ENCODE results near the gene RNF38. TPM values are rescaled to one million over a fixed set of nuclear protein-coding genes. Genes with fewer than 3 reads are reported as not detected.

Gene RNF38
- total RNA-seq, 2 donors from 2014 or later = 32.1 to 37.0 TPM

DNA sequence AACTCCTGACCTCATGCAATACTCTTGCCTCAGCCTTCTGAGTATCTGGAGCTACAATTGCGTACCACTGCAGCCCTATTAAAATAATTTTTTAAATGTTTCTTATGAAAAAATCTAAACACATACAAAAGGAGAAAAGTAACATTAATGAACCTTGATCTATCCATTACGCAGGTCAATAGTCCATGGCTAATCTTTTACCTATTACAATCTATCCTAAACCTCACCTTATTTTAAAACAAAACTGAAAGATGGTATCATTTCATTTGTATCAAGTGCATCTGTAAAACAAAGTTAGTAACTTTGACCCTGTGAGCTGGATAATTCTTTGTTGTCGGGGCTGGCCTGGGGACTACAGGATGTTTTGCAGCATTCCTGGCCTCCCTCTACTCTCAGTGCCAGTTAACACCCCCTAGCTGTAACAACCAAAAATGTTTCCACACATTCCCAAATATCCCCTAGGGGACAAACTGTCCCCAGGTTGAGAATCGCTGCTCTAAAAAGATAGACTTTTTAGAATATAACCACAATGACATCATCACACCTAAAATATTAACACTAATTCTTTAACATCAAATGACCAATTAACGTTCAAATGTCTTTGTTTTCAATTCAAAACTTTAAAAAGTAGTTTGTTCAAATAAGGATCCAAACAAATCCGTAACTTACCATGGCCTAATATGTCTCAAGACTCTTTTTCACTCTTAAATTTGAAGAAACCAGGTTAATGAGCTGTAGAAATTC, 54.8 kb downstream of the RNF38 start:
- DNase-seq (ENCODE audit: low spot score) (no peak), ATAC-seq (ENCODE audit: insufficient number of reproducible peaks, low FRiP score, low read depth) (no peak)
- Histone ChIP-seq H3K4me1 (ENCODE audit: control insufficient read depth in 1 of 2, low read depth in 2 of 2) (no peaks in the 10 kb centered on the region), H3K27ac (no peak overlapping the region), H3K27me3 (replicated peaks; ENCODE audit: insufficient read depth) (no peaks in the 10 kb centered on the region), H3K36me3 (peaks cover 39% of the 10 kb centered on the region), H3K9me3 (no peaks in the 10 kb centered on the region), H3K4me3 (no peak overlapping the region)
- TF ChIP-seq, protein P1, sequence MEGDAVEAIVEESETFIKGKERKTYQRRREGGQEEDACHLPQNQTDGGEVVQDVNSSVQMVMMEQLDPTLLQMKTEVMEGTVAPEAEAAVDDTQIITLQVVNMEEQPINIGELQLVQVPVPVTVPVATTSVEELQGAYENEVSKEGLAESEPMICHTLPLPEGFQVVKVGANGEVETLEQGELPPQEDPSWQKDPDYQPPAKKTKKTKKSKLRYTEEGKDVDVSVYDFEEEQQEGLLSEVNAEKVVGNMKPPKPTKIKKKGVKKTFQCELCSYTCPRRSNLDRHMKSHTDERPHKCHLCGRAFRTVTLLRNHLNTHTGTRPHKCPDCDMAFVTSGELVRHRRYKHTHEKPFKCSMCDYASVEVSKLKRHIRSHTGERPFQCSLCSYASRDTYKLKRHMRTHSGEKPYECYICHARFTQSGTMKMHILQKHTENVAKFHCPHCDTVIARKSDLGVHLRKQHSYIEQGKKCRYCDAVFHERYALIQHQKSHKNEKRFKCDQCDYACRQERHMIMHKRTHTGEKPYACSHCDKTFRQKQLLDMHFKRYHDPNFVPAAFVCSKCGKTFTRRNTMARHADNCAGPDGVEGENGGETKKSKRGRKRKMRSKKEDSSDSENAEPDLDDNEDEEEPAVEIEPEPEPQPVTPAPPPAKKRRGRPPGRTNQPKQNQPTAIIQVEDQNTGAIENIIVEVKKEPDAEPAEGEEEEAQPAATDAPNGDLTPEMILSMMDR (IDR thresholded peaks at IDR 0.05) = no peak

DNA sequence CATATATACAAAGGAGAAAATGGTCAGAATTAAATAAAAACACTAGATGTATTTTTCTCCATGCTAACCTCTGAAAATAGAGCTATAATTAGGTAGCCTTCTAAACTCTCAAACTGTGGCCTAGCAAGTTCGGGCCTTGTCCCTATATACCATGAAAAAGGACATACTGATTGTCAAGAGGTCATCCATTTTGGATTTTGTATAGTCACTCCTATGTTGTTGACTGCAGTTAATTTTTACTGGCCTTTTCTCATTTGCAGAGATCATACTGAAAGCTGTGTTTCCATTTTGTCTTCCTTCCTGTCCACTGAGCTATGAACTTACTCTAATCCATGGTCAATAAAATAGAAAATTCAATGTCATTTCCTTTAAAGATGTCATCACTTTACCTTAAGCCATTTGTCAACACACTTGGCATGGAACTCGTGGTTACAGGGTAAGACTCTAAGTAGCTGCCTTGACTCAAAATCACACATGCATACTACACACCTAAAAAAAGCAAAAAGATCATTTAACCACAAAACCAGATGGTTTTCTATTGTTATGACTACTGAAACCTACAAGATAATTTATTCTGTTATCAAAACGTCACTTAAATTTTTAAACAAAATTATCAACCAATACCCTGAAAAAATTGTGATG, 58.0 kb downstream of the RNF38 start:
- H3K4me1 ChIP-seq (ENCODE audit: control insufficient read depth in 1 of 2, low read depth in 2 of 2) = no peaks in the 10 kb centered on the region
- DNase-seq (ENCODE audit: low spot score) = no peak
- H3K27me3 ChIP-seq (replicated peaks; ENCODE audit: insufficient read depth) = no peaks in the 10 kb centered on the region
- no peak for ATAC-seq (ENCODE audit: insufficient number of reproducible peaks, low FRiP score, low read depth)
- no peak overlapping the region for H3K4me3 ChIP-seq
- H3K9me3 ChIP-seq = no peaks in the 10 kb centered on the region
- peaks cover 34% of the 10 kb centered on the region for H3K36me3 ChIP-seq
- TF ChIP-seq, protein P1 (IDR thresholded peaks at IDR 0.05) = no peak
- H3K27ac ChIP-seq = no peak overlapping the region

DNA sequence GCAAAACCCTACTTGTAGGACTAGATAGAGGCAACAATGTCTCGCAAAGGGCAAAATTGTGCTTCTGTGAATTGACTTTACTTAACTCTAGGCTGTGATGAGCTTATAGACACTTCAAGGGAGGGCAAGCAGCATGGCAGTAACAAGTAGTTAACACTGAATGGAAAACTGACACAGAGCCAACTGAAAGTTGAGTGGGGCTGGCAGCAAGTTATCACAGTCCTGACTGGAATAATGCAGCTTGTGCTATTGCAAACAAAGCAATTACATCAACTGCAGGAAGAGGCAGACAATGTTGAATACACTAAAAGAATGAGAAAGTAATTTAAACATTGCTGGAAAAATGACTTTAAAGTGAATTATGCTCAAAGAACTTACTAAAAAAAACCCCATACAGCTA, 62.2 kb downstream of the RNF38 start:
- Histone ChIP-seq H3K36me3 (peaks cover 22% of the 10 kb centered on the region), H3K9me3 (no peaks in the 10 kb centered on the region), H3K4me1 (ENCODE audit: control insufficient read depth in 1 of 2, low read depth in 2 of 2) (no peaks in the 10 kb centered on the region), H3K27ac (no peak overlapping the region), H3K4me3 (no peak overlapping the region), H3K27me3 (replicated peaks; ENCODE audit: insufficient read depth) (no peaks in the 10 kb centered on the region)
- TF ChIP-seq, protein P1 (IDR thresholded peaks at IDR 0.05) = no peak
- ATAC-seq (ENCODE audit: insufficient number of reproducible peaks, low FRiP score, low read depth) (no peak), DNase-seq (ENCODE audit: low spot score) (no peak)

DNA sequence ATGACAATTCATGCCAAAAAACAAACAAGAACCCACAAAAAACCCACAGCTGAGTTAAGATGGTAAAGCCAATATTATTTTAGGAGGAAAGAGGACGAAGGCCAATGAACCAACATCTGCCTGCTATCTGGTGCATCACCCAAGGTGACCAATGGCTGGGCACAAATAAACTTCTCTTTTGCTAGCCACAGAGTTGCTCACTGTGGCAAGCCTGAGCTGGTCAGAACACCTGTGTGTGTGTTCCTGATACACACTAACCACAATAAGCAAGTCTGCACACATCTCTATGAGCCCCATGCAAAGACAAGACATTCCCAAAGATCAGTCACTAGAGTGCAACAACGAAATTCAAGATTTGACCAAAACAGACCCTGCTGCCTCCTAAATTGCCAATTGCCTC, 63.1 kb downstream of the RNF38 start:
- Histone ChIP-seq H3K27ac (no peak overlapping the region), H3K27me3 (replicated peaks; ENCODE audit: insufficient read depth) (no peaks in the 10 kb centered on the region), H3K4me1 (ENCODE audit: control insufficient read depth in 1 of 2, low read depth in 2 of 2) (no peaks in the 10 kb centered on the region), H3K36me3 (peaks cover 22% of the 10 kb centered on the region), H3K4me3 (no peak overlapping the region), H3K9me3 (no peaks in the 10 kb centered on the region)
- TF ChIP-seq, protein P1 (IDR thresholded peaks at IDR 0.05) = no peak
- DNase-seq (ENCODE audit: low spot score) (no peak), ATAC-seq (ENCODE audit: insufficient number of reproducible peaks, low FRiP score, low read depth) (no peak)

- ATAC-seq (ENCODE audit: insufficient number of reproducible peaks, low FRiP score, low read depth) (no peak), DNase-seq (ENCODE audit: low spot score) (no peak)
- TF ChIP-seq, protein P1 (IDR thresholded peaks at IDR 0.05) = no peak
- Histone ChIP-seq H3K4me1 (ENCODE audit: control insufficient read depth in 1 of 2, low read depth in 2 of 2) (no peaks in the 10 kb centered on the region), H3K36me3 (peaks cover 22% of the 10 kb centered on the region), H3K27ac (no peak overlapping the region), H3K4me3 (no peak overlapping the region), H3K9me3 (no peaks in the 10 kb centered on the region), H3K27me3 (replicated peaks; ENCODE audit: insufficient read depth) (no peaks in the 10 kb centered on the region)
Observed at GRCh38 chr9:36336131-36336907, 63.8 kb downstream of the RNF38 start.
